ENCODE results near the gene NOS3. TPM values are rescaled to one million over a fixed set of nuclear protein-coding genes. Genes with fewer than 3 reads are reported as not detected.
A peak's percentile ranks its signal among the peaks of the same experiment; 100 is the strongest.
"Not testable (repeated sequence)": the region's sequence is repeated elsewhere in the genome, so short reads cannot be mapped to it uniquely, and the experiment has no call there.

The NOS3 gene
- total RNA-seq, 1 experiment from 2014 or later, result 59.8 TPM

GRCh38 chr7:151011097-151011409 lies 20.2 kb downstream of the NOS3 start:
- Histone ChIP-seq H3K4me2 (ENCODE audit: low read depth, low read length, poor library complexity, severe bottlenecking) (peak overlapping the region; percentile 82), H3K36me3 (ENCODE audit: insufficient read depth, low read length) (no peaks in the 10 kb centered on the region), H3K9me3 (ENCODE audit: low read length) (no peaks in the 10 kb centered on the region), H4K20me1 (ENCODE audit: insufficient read depth, low read depth, low read length) (no peaks in the 10 kb centered on the region), H3K9me2 (replicated peaks; ENCODE audit: insufficient read depth, low read length) (no peaks in the 10 kb centered on the region), H2AFZ (ENCODE audit: low read length) (no peak overlapping the region), H3K9ac (ENCODE audit: low read length) (no peak overlapping the region), H3K79me2 (ENCODE audit: low read length) (peaks cover 7% of the 10 kb centered on the region; the same call in 1 of the 2 replicates), H3K27me3 (ENCODE audit: low read length) (no peaks in the 10 kb centered on the region), H3K4me3 (ENCODE audit: low read length) (no peak overlapping the region), H3K27ac (ENCODE audit: low read length) (no peak overlapping the region), H3K4me1 (ENCODE audit: low read length) (peaks cover 47% of the 10 kb centered on the region)
- DNase-seq, result no peak

- H3K4me2 ChIP-seq (ENCODE audit: low read depth, low read length, poor library complexity, severe bottlenecking); H2AFZ ChIP-seq (ENCODE audit: low read length): not testable (repeated sequence)
Observed at GRCh38 chr7:151011616-151012015, 20.8 kb downstream of the NOS3 start.

GRCh38 chr7:151012031-151012692 lies 21.3 kb downstream of the NOS3 start:
- no peaks in the 10 kb centered on the region for H3K36me3 ChIP-seq (ENCODE audit: insufficient read depth, low read length)
- peaks cover 47% of the 10 kb centered on the region for H3K4me1 ChIP-seq (ENCODE audit: low read length)
- no peaks in the 10 kb centered on the region for H4K20me1 ChIP-seq (ENCODE audit: insufficient read depth, low read depth, low read length)
- H3K9ac ChIP-seq (ENCODE audit: low read length), result no peak overlapping the region
- H3K27ac ChIP-seq (ENCODE audit: low read length), result no peak overlapping the region
- H3K4me2 ChIP-seq (ENCODE audit: low read depth, low read length, poor library complexity, severe bottlenecking), result no peak overlapping the region
- H2AFZ ChIP-seq (ENCODE audit: low read length), result no peak overlapping the region
- no peaks in the 10 kb centered on the region for H3K9me3 ChIP-seq (ENCODE audit: low read length)
- H3K9me2 ChIP-seq (replicated peaks; ENCODE audit: insufficient read depth, low read length), result no peaks in the 10 kb centered on the region
- no peak for DNase-seq
- no peak overlapping the region for H3K4me3 ChIP-seq (ENCODE audit: low read length)
- H3K79me2 ChIP-seq (ENCODE audit: low read length), result peaks cover 7% of the 10 kb centered on the region; the same call in 1 of the 2 replicates
- no peaks in the 10 kb centered on the region for H3K27me3 ChIP-seq (ENCODE audit: low read length)

More at GRCh38 chr7:151011616-151012015, 20.8 kb downstream of the NOS3 start:
- H3K4me3 ChIP-seq (ENCODE audit: low read length); H4K20me1 ChIP-seq (ENCODE audit: insufficient read depth, low read depth, low read length); H3K9me3 ChIP-seq (ENCODE audit: low read length); H3K9me2 ChIP-seq (replicated peaks; ENCODE audit: insufficient read depth, low read length); H3K27me3 ChIP-seq (ENCODE audit: low read length); H3K9ac ChIP-seq (ENCODE audit: low read length); H3K36me3 ChIP-seq (ENCODE audit: insufficient read depth, low read length); DNase-seq; H3K27ac ChIP-seq (ENCODE audit: low read length); H3K79me2 ChIP-seq (ENCODE audit: low read length): not testable (repeated sequence)
- H3K4me1 ChIP-seq (ENCODE audit: low read length), result peaks cover 47% of the 10 kb centered on the region

GRCh38 chr7:151012911-151013347 lies 22.1 kb downstream of the NOS3 start:
- Histone ChIP-seq H2AFZ (ENCODE audit: low read length) (no peak overlapping the region), H3K4me3 (ENCODE audit: low read length) (no peak overlapping the region), H3K9ac (ENCODE audit: low read length) (no peak overlapping the region)

GRCh38 chr7:151013356-151013732 lies 22.5 kb downstream of the NOS3 start:
- Histone ChIP-seq H4K20me1 (ENCODE audit: insufficient read depth, low read depth, low read length) (no peaks in the 10 kb centered on the region), H3K79me2 (ENCODE audit: low read length) (peaks cover 7% of the 10 kb centered on the region; the same call in 1 of the 2 replicates), H3K4me1 (ENCODE audit: low read length) (peaks cover 49% of the 10 kb centered on the region), H3K4me2 (ENCODE audit: low read depth, low read length, poor library complexity, severe bottlenecking) (peak overlapping the region; percentile 65), H3K36me3 (ENCODE audit: insufficient read depth, low read length) (no peaks in the 10 kb centered on the region), H3K9me3 (ENCODE audit: low read length) (no peaks in the 10 kb centered on the region), H2AFZ (ENCODE audit: low read length) (no peak overlapping the region), H3K9me2 (replicated peaks; ENCODE audit: insufficient read depth, low read length) (no peaks in the 10 kb centered on the region), H3K4me3 (ENCODE audit: low read length) (no peak overlapping the region), H3K27me3 (ENCODE audit: low read length) (no peaks in the 10 kb centered on the region), H3K27ac (ENCODE audit: low read length) (no peak overlapping the region), H3K9ac (ENCODE audit: low read length) (no peak overlapping the region)
- no peak for DNase-seq

More at GRCh38 chr7:151012911-151013347, 22.1 kb downstream of the NOS3 start:
- no peaks in the 10 kb centered on the region for H3K27me3 ChIP-seq (ENCODE audit: low read length)
- peaks cover 49% of the 10 kb centered on the region for H3K4me1 ChIP-seq (ENCODE audit: low read length)
- H3K27ac ChIP-seq (ENCODE audit: low read length), result no peak overlapping the region
- no peaks in the 10 kb centered on the region for H3K9me2 ChIP-seq (replicated peaks; ENCODE audit: insufficient read depth, low read length)
- DNase-seq, result no peak
- H3K79me2 ChIP-seq (ENCODE audit: low read length), result peaks cover 7% of the 10 kb centered on the region; the same call in 1 of the 2 replicates
- H3K36me3 ChIP-seq (ENCODE audit: insufficient read depth, low read length), result no peaks in the 10 kb centered on the region
- H3K4me2 ChIP-seq (ENCODE audit: low read depth, low read length, poor library complexity, severe bottlenecking), result no peak overlapping the region
- no peaks in the 10 kb centered on the region for H4K20me1 ChIP-seq (ENCODE audit: insufficient read depth, low read depth, low read length)
- H3K9me3 ChIP-seq (ENCODE audit: low read length), result no peaks in the 10 kb centered on the region

- peak overlapping the region; percentile 65 for H3K4me2 ChIP-seq (ENCODE audit: low read depth, low read length, poor library complexity, severe bottlenecking)
- H3K27ac ChIP-seq (ENCODE audit: low read length), result peak overlapping the region; percentile 59
- no peaks in the 10 kb centered on the region for H3K36me3 ChIP-seq (ENCODE audit: insufficient read depth, low read length)
- H3K79me2 ChIP-seq (ENCODE audit: low read length), result peaks cover 7% of the 10 kb centered on the region; the same call in 1 of the 2 replicates
- no peaks in the 10 kb centered on the region for H4K20me1 ChIP-seq (ENCODE audit: insufficient read depth, low read depth, low read length)
- no peaks in the 10 kb centered on the region for H3K9me2 ChIP-seq (replicated peaks; ENCODE audit: insufficient read depth, low read length)
- peak overlapping the region; percentile 58 for H3K4me3 ChIP-seq (ENCODE audit: low read length)
- no peaks in the 10 kb centered on the region for H3K9me3 ChIP-seq (ENCODE audit: low read length)
- H3K4me1 ChIP-seq (ENCODE audit: low read length), result peaks cover 48% of the 10 kb centered on the region
- no peaks in the 10 kb centered on the region for H3K27me3 ChIP-seq (ENCODE audit: low read length)
- peak; percentile 92 for DNase-seq
- H3K9ac ChIP-seq (ENCODE audit: low read length), result peak overlapping the region; percentile 78
- H2AFZ ChIP-seq (ENCODE audit: low read length), result peak overlapping the region; percentile 1
Observed at GRCh38 chr7:151013733-151014497, 23.1 kb downstream of the NOS3 start.

GRCh38 chr7:151014950-151015349 lies 24.1 kb downstream of the NOS3 start:
- no peaks in the 10 kb centered on the region for H4K20me1 ChIP-seq (ENCODE audit: insufficient read depth, low read depth, low read length)
- no peaks in the 10 kb centered on the region for H3K79me2 ChIP-seq (ENCODE audit: low read length)
- no peak overlapping the region for H3K4me2 ChIP-seq (ENCODE audit: low read depth, low read length, poor library complexity, severe bottlenecking)
- H3K4me3 ChIP-seq (ENCODE audit: low read length), result no peak overlapping the region
- H3K4me1 ChIP-seq (ENCODE audit: low read length), result peaks cover 37% of the 10 kb centered on the region
- no peaks in the 10 kb centered on the region for H3K36me3 ChIP-seq (ENCODE audit: insufficient read depth, low read length)
- H3K9ac ChIP-seq (ENCODE audit: low read length), result no peak overlapping the region
- no peaks in the 10 kb centered on the region for H3K9me3 ChIP-seq (ENCODE audit: low read length)
- H3K27ac ChIP-seq (ENCODE audit: low read length), result no peak overlapping the region
- DNase-seq, result no peak
- no peaks in the 10 kb centered on the region for H3K27me3 ChIP-seq (ENCODE audit: low read length)
- H2AFZ ChIP-seq (ENCODE audit: low read length), result no peak overlapping the region
- H3K9me2 ChIP-seq (replicated peaks; ENCODE audit: insufficient read depth, low read length), result no peaks in the 10 kb centered on the region

- Histone ChIP-seq H3K27me3 (ENCODE audit: low read length) (no peaks in the 10 kb centered on the region), H3K36me3 (ENCODE audit: insufficient read depth, low read length) (no peaks in the 10 kb centered on the region), H3K9me3 (ENCODE audit: low read length) (no peaks in the 10 kb centered on the region), H3K79me2 (ENCODE audit: low read length) (no peaks in the 10 kb centered on the region), H4K20me1 (ENCODE audit: insufficient read depth, low read depth, low read length) (no peaks in the 10 kb centered on the region), H3K27ac (ENCODE audit: low read length) (no peak overlapping the region), H3K4me2 (ENCODE audit: low read depth, low read length, poor library complexity, severe bottlenecking) (no peak overlapping the region), H3K4me1 (ENCODE audit: low read length) (peaks cover 28% of the 10 kb centered on the region), H3K9me2 (replicated peaks; ENCODE audit: insufficient read depth, low read length) (no peaks in the 10 kb centered on the region), H2AFZ (ENCODE audit: low read length) (no peak overlapping the region), H3K4me3 (ENCODE audit: low read length) (no peak overlapping the region), H3K9ac (ENCODE audit: low read length) (no peak overlapping the region)
- no peak for DNase-seq
Observed at GRCh38 chr7:151015967-151016366, 25.1 kb downstream of the NOS3 start.
